Nephron progenitor cell (in vitro differentiated cells): ENCODE data around the gene PLXNA2.

Experiments used
- DNase-seq: peaks from one replicate; pipeline ENCODE4 v3.0.0; 2021
- H3K27ac Mint-ChIP-seq: 2 replicates; pipeline ENCODE4 v1.8.0; 2021; ENCODE audit warnings: mild to moderate bottlenecking, moderate library complexity, mixed read lengths
- H3K27me3 Mint-ChIP-seq: 2 replicates; pipeline ENCODE4 v1.8.0; 2021; ENCODE audit warnings: mild to moderate bottlenecking, low read depth, mixed read lengths; ENCODE audit not compliant: poor library complexity
- H3K36me3 Mint-ChIP-seq: 2 replicates; pipeline ENCODE4 v1.8.0; 2021; ENCODE audit warnings: low read depth, mixed read lengths
- H3K4me1 Mint-ChIP-seq: 2 replicates; pipeline ENCODE4 v1.8.0; 2021; ENCODE audit warnings: mixed read lengths
- H3K4me3 Mint-ChIP-seq: 2 replicates; pipeline ENCODE4 v1.8.0; 2021; ENCODE audit warnings: mild to moderate bottlenecking, moderate library complexity, mixed read lengths
- H3K9me3 Mint-ChIP-seq: 2 replicates; pipeline ENCODE4 v1.8.0; 2021; ENCODE audit warnings: mild to moderate bottlenecking, moderate library complexity, mixed read lengths
- CTCF ChIP-seq: fragments of 200-600 bp; sonication (generic); IDR thresholded peaks from 2 replicates; pipeline ENCODE4 v1.5.0; 2021; ENCODE audit warnings: antibody characterized with exemption

PLXNA2 gene

GRCh38 chr1:208184966-208185654 is 59.1 kb downstream of the PLXNA2 start:
- H3K27ac Mint-ChIP-seq, result no peak overlapping the region
- H3K9me3 Mint-ChIP-seq, result no peaks in the 10 kb centered on the region
- H3K4me3 Mint-ChIP-seq, result peak overlapping the region; percentile 53
- no peak for DNase-seq
- peaks cover 88% of the 10 kb centered on the region for H3K4me1 Mint-ChIP-seq
- no peak for TF ChIP-seq CTCF
- H3K27me3 Mint-ChIP-seq, result peaks cover 39% of the 10 kb centered on the region
- H3K36me3 Mint-ChIP-seq, result peaks cover 42% of the 10 kb centered on the region

GRCh38 chr1:208183977-208184911 is 59.9 kb downstream of the PLXNA2 start:
- no peak for DNase-seq
- Mint-ChIP-seq H3K27me3 (peaks cover 31% of the 10 kb centered on the region), H3K27ac (peak overlapping the region; percentile 53), H3K4me3 (peak overlapping the region; percentile 31), H3K36me3 (peaks cover 33% of the 10 kb centered on the region), H3K4me1 (peaks cover 90% of the 10 kb centered on the region), H3K9me3 (no peaks in the 10 kb centered on the region)
- no peak for TF ChIP-seq CTCF

GRCh38 chr1:208182880-208183645 is 61.1 kb downstream of the PLXNA2 start:
- no peak for TF ChIP-seq CTCF
- no peaks in the 10 kb centered on the region for H3K9me3 Mint-ChIP-seq
- H3K4me3 Mint-ChIP-seq, result peak overlapping the region; percentile 35
- peaks cover 95% of the 10 kb centered on the region for H3K4me1 Mint-ChIP-seq
- peak overlapping the region; percentile 98 for H3K27ac Mint-ChIP-seq
- H3K36me3 Mint-ChIP-seq, result peaks cover 21% of the 10 kb centered on the region
- H3K27me3 Mint-ChIP-seq, result peaks cover 25% of the 10 kb centered on the region
- peak; percentile 25 for DNase-seq

GRCh38 chr1:208181364-208181763 is 62.8 kb downstream of the PLXNA2 start:
- peak; percentile 68 for DNase-seq
- H3K27ac Mint-ChIP-seq, result peak overlapping the region; percentile 86
- peaks cover 100% of the 10 kb centered on the region for H3K4me1 Mint-ChIP-seq
- H3K9me3 Mint-ChIP-seq, result no peaks in the 10 kb centered on the region
- peak overlapping the region; percentile 53 for H3K4me3 Mint-ChIP-seq
- no peak for TF ChIP-seq CTCF
- H3K36me3 Mint-ChIP-seq, result peaks cover 13% of the 10 kb centered on the region
- peaks cover 22% of the 10 kb centered on the region for H3K27me3 Mint-ChIP-seq

- Mint-ChIP-seq H3K4me1 (peaks cover 100% of the 10 kb centered on the region), H3K9me3 (no peaks in the 10 kb centered on the region), H3K27me3 (peaks cover 30% of the 10 kb centered on the region), H3K27ac (peak overlapping the region; percentile 86), H3K4me3 (peak overlapping the region; percentile 62), H3K36me3 (peaks cover 5% of the 10 kb centered on the region)
- no peak for DNase-seq
- no peak for TF ChIP-seq CTCF
Observed at GRCh38 chr1:208180421-208180820, 63.8 kb downstream of the PLXNA2 start.
